Loucy (cell line): Measurements from ENCODE around the gene SCRN3.

ENCODE experiments used
- EZH2phosphoT487 ChIP-seq: fragments of 200-600 bp; IDR thresholded peaks from 2 replicates; pipeline ENCODE4 v1.6.1; 2018; ENCODE audit warnings: antibody characterized with exemption, mild to moderate bottlenecking, moderate library complexity, borderline replicate concordance
- TF ChIP-seq, protein P1 (sequence below): fragments of 200-600 bp; sonication (generic); conservative IDR thresholded peaks from 2 replicates; pipeline ENCODE4 v1.5.1; 2014; ENCODE audit warnings: mild to moderate bottlenecking, antibody characterized with exemption, low read length

DNA sequence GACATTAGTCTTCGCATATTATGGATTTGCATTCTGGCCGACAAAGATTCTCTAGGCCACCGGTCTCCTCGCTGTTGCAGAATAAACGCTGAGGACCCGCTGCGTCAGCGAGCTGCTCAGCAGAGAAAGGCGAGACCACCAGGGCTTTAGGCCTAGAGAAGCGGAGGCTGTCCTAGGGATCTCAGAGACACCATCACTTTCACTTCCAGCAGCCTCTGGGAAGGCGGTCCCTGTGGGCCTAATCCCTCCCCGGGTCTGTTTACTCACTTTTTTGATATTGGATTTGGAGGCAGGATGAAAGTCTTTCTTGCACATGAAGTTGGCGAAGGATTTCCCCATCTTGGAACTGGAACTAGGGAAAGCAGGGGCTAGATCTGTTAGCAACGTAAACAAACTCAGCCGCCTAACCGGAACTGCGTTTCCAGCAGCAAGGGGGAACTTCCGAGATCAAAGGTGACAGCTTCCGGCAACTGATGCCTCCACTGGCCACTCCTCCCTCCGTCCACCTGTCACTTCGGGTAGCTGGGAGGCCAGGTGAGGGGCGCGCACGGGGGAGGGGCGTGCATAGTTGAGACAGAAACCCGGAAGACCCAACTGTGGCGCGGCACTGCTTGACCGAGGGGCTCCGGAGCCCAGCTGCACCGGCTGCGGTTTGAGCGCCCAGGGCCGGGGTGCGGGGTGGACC lies at the start of gene SCRN3:
- TF ChIP-seq, protein P1, sequence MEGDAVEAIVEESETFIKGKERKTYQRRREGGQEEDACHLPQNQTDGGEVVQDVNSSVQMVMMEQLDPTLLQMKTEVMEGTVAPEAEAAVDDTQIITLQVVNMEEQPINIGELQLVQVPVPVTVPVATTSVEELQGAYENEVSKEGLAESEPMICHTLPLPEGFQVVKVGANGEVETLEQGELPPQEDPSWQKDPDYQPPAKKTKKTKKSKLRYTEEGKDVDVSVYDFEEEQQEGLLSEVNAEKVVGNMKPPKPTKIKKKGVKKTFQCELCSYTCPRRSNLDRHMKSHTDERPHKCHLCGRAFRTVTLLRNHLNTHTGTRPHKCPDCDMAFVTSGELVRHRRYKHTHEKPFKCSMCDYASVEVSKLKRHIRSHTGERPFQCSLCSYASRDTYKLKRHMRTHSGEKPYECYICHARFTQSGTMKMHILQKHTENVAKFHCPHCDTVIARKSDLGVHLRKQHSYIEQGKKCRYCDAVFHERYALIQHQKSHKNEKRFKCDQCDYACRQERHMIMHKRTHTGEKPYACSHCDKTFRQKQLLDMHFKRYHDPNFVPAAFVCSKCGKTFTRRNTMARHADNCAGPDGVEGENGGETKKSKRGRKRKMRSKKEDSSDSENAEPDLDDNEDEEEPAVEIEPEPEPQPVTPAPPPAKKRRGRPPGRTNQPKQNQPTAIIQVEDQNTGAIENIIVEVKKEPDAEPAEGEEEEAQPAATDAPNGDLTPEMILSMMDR, result no peak
- no peak for TF ChIP-seq EZH2phosphoT487
